H1 (cell line): ENCODE results near the gene ZNF709. TPM values are rescaled to one million over a fixed set of nuclear protein-coding genes. Genes with fewer than 3 reads are reported as not detected.

Experiments used
- CTCF ChIP-seq, 3 experiments: IDR thresholded peaks; 1 replicate in 2 of 3; 2 replicates in 1 of 3; pipeline versions ENCODE4 v1.5.1 to v1.6.1; 2011; ENCODE audit warnings: low read length in 3 of 3, mild to moderate bottlenecking in 3 of 3, inconsistent platforms in 2 of 3, low read depth in 1 of 3, moderate library complexity in 1 of 3; ENCODE audit not compliant: insufficient read depth in 1 of 3; ENCODE audit errors: control extremely low read depth in 1 of 3
- E2F6 ChIP-seq: IDR thresholded peaks from 2 replicates; pipeline ENCODE4 v1.6.1; 2012; ENCODE audit warnings: inconsistent platforms
- YY1 ChIP-seq: IDR thresholded peaks from 2 replicates; pipeline ENCODE4 v1.6.1; 2011; ENCODE audit warnings: low read depth, mild to moderate bottlenecking, low read length
- polyA plus RNA-seq, 7 experiments: library from polyadenylated mRNA; depleted of rRNA in 3 of 7; stranded (reverse) in 5 of 7; unstranded in 2 of 7; fragments of >200 nt in 5 of 7; fragments of 200-250 nt in 2 of 7; gene quantifications; 1 replicate in 5 of 7; 2 replicates in 1 of 7; 4 replicates in 1 of 7; pipeline versions ENCODE4 v1.2.1 to v1.2.3, GENCODE V29; 2011 to 2013; ENCODE audit warnings: missing spikeins in 2 of 7, mixed read lengths in 2 of 7
- total RNA-seq: library from RNA; stranded (reverse); fragmentation: NEBNext Ultra II Directional; extraction: Animal tissue kit (Norgen Biotek cat#: 25700); gene quantifications from 2 replicates; pipeline ENCODE4 v1.2.1, GENCODE V29; 2021
- TF ChIP-seq, protein P1 (sequence below): fragments of 300-600 bp; sonication (generic); IDR thresholded peaks from 2 replicates; pipeline ENCODE4 v1.7.1; 2012; ENCODE audit warnings: low read length, moderate library complexity, mild to moderate bottlenecking, inconsistent platforms; ENCODE audit not compliant: insufficient replicate concordance

The ZNF709 gene
- total and polyA plus RNA-seq, 2 of the 8 experiments (the other 6 are each of a cell fraction or from before 2014, with no cell fraction given), result 1.3 to 2.2 TPM

DNA sequence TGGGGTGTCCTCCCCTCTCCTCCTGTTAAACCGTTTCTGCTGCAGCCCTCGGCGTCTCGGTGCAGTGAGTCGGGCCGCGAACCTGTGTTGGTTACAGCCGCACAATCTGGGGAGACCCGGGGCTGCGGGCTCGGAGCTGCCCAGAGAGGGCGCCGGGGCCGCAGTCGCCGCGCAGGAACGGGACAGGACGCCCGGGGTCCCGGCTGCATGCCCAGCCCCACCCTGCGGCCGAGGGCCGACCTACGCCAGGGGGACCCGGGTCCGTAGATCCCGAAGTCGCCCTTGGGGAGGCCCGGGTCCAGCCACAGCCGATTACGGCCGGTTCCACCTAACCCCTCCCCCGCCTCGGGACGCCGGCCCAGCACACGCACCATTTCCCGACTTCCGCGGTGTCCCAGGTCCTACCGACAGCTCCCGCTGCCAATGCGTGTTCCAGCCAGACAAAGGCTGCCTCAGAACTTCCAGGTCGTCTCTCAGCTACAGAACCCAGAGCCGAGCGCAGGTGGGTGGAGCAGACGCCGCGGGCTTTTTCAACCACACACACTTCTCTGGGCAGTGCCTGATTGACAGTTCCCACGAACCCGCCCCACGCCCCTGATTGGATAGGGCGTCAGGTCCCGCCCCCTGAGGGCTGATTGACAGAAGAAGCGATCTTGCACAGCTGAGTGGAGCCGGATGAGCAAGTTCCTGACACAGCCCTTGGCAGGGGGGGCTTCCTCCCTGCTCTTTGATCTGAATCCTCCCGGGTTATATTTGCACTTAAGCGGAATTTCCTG, 43.9 kb downstream of the ZNF709 start, which contains the start of gene ZNF443 (continued):
- TF ChIP-seq, protein P1, sequence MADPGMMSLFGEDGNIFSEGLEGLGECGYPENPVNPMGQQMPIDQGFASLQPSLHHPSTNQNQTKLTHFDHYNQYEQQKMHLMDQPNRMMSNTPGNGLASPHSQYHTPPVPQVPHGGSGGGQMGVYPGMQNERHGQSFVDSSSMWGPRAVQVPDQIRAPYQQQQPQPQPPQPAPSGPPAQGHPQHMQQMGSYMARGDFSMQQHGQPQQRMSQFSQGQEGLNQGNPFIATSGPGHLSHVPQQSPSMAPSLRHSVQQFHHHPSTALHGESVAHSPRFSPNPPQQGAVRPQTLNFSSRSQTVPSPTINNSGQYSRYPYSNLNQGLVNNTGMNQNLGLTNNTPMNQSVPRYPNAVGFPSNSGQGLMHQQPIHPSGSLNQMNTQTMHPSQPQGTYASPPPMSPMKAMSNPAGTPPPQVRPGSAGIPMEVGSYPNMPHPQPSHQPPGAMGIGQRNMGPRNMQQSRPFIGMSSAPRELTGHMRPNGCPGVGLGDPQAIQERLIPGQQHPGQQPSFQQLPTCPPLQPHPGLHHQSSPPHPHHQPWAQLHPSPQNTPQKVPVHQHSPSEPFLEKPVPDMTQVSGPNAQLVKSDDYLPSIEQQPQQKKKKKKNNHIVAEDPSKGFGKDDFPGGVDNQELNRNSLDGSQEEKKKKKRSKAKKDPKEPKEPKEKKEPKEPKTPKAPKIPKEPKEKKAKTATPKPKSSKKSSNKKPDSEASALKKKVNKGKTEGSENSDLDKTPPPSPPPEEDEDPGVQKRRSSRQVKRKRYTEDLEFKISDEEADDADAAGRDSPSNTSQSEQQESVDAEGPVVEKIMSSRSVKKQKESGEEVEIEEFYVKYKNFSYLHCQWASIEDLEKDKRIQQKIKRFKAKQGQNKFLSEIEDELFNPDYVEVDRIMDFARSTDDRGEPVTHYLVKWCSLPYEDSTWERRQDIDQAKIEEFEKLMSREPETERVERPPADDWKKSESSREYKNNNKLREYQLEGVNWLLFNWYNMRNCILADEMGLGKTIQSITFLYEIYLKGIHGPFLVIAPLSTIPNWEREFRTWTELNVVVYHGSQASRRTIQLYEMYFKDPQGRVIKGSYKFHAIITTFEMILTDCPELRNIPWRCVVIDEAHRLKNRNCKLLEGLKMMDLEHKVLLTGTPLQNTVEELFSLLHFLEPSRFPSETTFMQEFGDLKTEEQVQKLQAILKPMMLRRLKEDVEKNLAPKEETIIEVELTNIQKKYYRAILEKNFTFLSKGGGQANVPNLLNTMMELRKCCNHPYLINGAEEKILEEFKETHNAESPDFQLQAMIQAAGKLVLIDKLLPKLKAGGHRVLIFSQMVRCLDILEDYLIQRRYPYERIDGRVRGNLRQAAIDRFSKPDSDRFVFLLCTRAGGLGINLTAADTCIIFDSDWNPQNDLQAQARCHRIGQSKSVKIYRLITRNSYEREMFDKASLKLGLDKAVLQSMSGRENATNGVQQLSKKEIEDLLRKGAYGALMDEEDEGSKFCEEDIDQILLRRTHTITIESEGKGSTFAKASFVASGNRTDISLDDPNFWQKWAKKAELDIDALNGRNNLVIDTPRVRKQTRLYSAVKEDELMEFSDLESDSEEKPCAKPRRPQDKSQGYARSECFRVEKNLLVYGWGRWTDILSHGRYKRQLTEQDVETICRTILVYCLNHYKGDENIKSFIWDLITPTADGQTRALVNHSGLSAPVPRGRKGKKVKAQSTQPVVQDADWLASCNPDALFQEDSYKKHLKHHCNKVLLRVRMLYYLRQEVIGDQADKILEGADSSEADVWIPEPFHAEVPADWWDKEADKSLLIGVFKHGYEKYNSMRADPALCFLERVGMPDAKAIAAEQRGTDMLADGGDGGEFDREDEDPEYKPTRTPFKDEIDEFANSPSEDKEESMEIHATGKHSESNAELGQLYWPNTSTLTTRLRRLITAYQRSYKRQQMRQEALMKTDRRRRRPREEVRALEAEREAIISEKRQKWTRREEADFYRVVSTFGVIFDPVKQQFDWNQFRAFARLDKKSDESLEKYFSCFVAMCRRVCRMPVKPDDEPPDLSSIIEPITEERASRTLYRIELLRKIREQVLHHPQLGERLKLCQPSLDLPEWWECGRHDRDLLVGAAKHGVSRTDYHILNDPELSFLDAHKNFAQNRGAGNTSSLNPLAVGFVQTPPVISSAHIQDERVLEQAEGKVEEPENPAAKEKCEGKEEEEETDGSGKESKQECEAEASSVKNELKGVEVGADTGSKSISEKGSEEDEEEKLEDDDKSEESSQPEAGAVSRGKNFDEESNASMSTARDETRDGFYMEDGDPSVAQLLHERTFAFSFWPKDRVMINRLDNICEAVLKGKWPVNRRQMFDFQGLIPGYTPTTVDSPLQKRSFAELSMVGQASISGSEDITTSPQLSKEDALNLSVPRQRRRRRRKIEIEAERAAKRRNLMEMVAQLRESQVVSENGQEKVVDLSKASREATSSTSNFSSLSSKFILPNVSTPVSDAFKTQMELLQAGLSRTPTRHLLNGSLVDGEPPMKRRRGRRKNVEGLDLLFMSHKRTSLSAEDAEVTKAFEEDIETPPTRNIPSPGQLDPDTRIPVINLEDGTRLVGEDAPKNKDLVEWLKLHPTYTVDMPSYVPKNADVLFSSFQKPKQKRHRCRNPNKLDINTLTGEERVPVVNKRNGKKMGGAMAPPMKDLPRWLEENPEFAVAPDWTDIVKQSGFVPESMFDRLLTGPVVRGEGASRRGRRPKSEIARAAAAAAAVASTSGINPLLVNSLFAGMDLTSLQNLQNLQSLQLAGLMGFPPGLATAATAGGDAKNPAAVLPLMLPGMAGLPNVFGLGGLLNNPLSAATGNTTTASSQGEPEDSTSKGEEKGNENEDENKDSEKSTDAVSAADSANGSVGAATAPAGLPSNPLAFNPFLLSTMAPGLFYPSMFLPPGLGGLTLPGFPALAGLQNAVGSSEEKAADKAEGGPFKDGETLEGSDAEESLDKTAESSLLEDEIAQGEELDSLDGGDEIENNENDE, result no peak
- TF ChIP-seq E2F6, result peak; percentile 13; the same call in 1 of the 2 replicates
- 0 out of 4 replicates have a peak, but pooled peaks of 1 of the 3 experiments have one; percentile 4 for TF ChIP-seq CTCF (IDR thresholded peaks at IDR 0.05; ENCODE audit: control extremely low read depth in 1 of 3, insufficient read depth in 1 of 3, low read depth in 1 of 3, low read length in 3 of 3)
- TF ChIP-seq YY1, result no peak
